ENCODE results near the gene ATP6V1G1.
"Not testable (repeated sequence)": the region's sequence is repeated elsewhere in the genome, so short reads cannot be mapped to it uniquely, and the experiment has no call there.

- not testable (repeated sequence) for TF ChIP-seq CTCF (optimal IDR thresholded peaks at IDR 0.05 in 1 of 3, IDR thresholded peaks at IDR 0.05 in 1 of 3, conservative IDR thresholded peaks at IDR 0.05 in 1 of 3; ENCODE audit: extremely low read depth in 1 of 3, insufficient read depth in 2 of 3, low read length in 3 of 3); EZH2 (IDR thresholded peaks at IDR 0.05; ENCODE audit: low read length)
Measured at GRCh38 chr9:114578134-114578533, 9.4 kb upstream of the ATP6V1G1 start.
